Measurements from ENCODE around the gene EMILIN1. TPM values are rescaled to one million over a fixed set of nuclear protein-coding genes. Genes with fewer than 3 reads are reported as not detected.

Gene EMILIN1
- total and polyA plus RNA-seq, 2 of the 4 experiments (the other 2 are of a cell fraction), result 26.5 to 95.6 TPM

- Histone ChIP-seq H4K5ac (ENCODE audit: low read depth, low read length) (no peak overlapping the region), H3K4me3 (ENCODE audit: insufficient read depth, low read depth, low read length) (no peak overlapping the region), H2BK120ac (ENCODE audit: low read depth, low read length) (no peak overlapping the region), H3K36me3 (ENCODE audit: control insufficient read depth, insufficient read depth, low read length) (peaks cover 41% of the 10 kb centered on the region), H3K27me3 (ENCODE audit: control insufficient read depth, insufficient read depth, low read length) (no peaks in the 10 kb centered on the region), H3K27ac (ENCODE audit: insufficient read depth, low read length) (peak overlapping the region; percentile 27; the same call in 1 of the 2 replicates), H3K9ac (ENCODE audit: low read depth, low read length) (no peak overlapping the region), H2BK15ac (ENCODE audit: low read depth, low read length) (no peak overlapping the region), H4K91ac (ENCODE audit: insufficient read depth, low read depth, low read length) (no peak overlapping the region), H4K20me1 (ENCODE audit: insufficient read depth, low read length) (peaks cover 18% of the 10 kb centered on the region), H3K14ac (replicated peaks; ENCODE audit: low read depth, low read length) (0 out of 2 replicates have a peak overlapping the region, but pooled peaks have one; percentile 17), H2AK9ac (replicated peaks; ENCODE audit: low read depth, low read length, poor library complexity) (no peak overlapping the region), H3K9me1 (ENCODE audit: insufficient read depth, low read length) (peaks cover 9% of the 10 kb centered on the region), H4K8ac (ENCODE audit: low read depth in 2 of 2, low read length in 2 of 2) (no peak overlapping the region; a peak in 1 of 4 replicates), H3K4ac (ENCODE audit: low read depth, low read length) (no peak overlapping the region), H2AFZ (replicated peaks; ENCODE audit: low read length, poor library complexity) (no peak overlapping the region), H3K4me1 (ENCODE audit: control insufficient read depth, insufficient read depth, low read length) (peaks cover 4% of the 10 kb centered on the region; the same call in 1 of the 2 replicates), H3K23ac (ENCODE audit: low read depth, low read length) (no peak overlapping the region), H2BK5ac (ENCODE audit: low read depth, low read length, poor library complexity, severe bottlenecking) (no peak overlapping the region), H3K4me2 (ENCODE audit: low read depth, low read length) (no peak overlapping the region), H3K79me1 (ENCODE audit: low read depth in 1 of 2, low read length in 2 of 2) (peaks cover 0 to 21% of the 10 kb centered on the region in 2 experiments; a peak in 3 of 4 replicates), H3K18ac (ENCODE audit: low read depth, low read length) (no peak overlapping the region), H3K9me3 (ENCODE audit: control insufficient read depth, insufficient read depth, low read length) (no peaks in the 10 kb centered on the region), H3K56ac (ENCODE audit: extremely low read depth, insufficient read depth, low read length) (no peak overlapping the region), H2BK20ac (ENCODE audit: low read depth, low read length) (no peak overlapping the region), H2AK5ac (ENCODE audit: low read depth, low read length) (no peak overlapping the region)
- DNase-seq (peak; percentile 78), ATAC-seq (ENCODE audit: low read depth) (peak; percentile 58)
- WGBS, 2 experiments (ENCODE audit: extremely low coverage in 2 of 2, insufficient read length in 1 of 2), result 83% methylated on average over 1 of the region's 7 CpGs; no CpG with 5 or more reads in 1 of the 2 experiments
- in situ Hi-C loops (cut with MboI; ENCODE audit: low sequenced_read_pairs), result no loop called here
- BruUV-seq (replicated peaks), result no TSS peak
- intact Hi-C loops (cut with micrococcal nuclease), result no loop called here
- POLR2A ChIA-PET (ENCODE audit: unreplicated experiment), result interaction anchor here (1.3 kb wide), 1 partner anchor 11 kb away, joined by 4 read pairs; the partner anchor contains the start of gene TMEM214
- dilution Hi-C loops (cut with HindIII; ENCODE audit: low sequenced_read_pairs, unreplicated experiment), result no loop called here
- CTCF ChIA-PET, result no interaction called here
- no peak for TF ChIP-seq CHD1 (IDR thresholded peaks at IDR 0.05; ENCODE audit: low read depth, low read length)
- no peak for TF ChIP-seq MAFK (IDR thresholded peaks at IDR 0.05; ENCODE audit: low read depth, low read length)
- no peak for TF ChIP-seq POLR2A (IDR thresholded peaks at IDR 0.05; ENCODE audit: low read depth, low read length)
- no peak for TF ChIP-seq ELK1 (IDR thresholded peaks at IDR 0.05; ENCODE audit: borderline replicate concordance, low read depth, low read length)
- no peak for TF ChIP-seq FOS (IDR thresholded peaks at IDR 0.05; ENCODE audit: low read depth, low read length)
- TF ChIP-seq RAD21 (IDR thresholded peaks at IDR 0.05; ENCODE audit: low read length), result no peak
- no peak for TF ChIP-seq MXI1 (IDR thresholded peaks at IDR 0.05; ENCODE audit: borderline replicate concordance, low read depth, low read length)
- TF ChIP-seq RCOR1 (IDR thresholded peaks at IDR 0.05; ENCODE audit: insufficient replicate concordance, low read length), result no peak
- no peak for TF ChIP-seq SMC3 (IDR thresholded peaks at IDR 0.05; ENCODE audit: low read depth, low read length)
- TF ChIP-seq NFE2L2 (IDR thresholded peaks at IDR 0.05; ENCODE audit: low read depth, low read length), result no peak
- no peak; the same call in 1 of the 2 replicates for TF ChIP-seq RFX5 (IDR thresholded peaks at IDR 0.05; ENCODE audit: low read depth, low read length)
- TF ChIP-seq USF2 (IDR thresholded peaks at IDR 0.05; ENCODE audit: low read depth, low read length), result no peak
- TF ChIP-seq CEBPB (IDR thresholded peaks at IDR 0.05; ENCODE audit: low read depth, low read length), result no peak
- no peak for TF ChIP-seq BHLHE40 (IDR thresholded peaks at IDR 0.05; ENCODE audit: low read depth, low read length)
- TF ChIP-seq MAZ (IDR thresholded peaks at IDR 0.05; ENCODE audit: borderline replicate concordance, low read depth, low read length), result no peak
These were observed 35.3 kb upstream of the EMILIN1 start for GRCh38 chr2:27042985-27043634.

Data from IMR-90 (cell line).